ENCODE measurements around the gene IFITM2. TPM values are rescaled to one million over a fixed set of nuclear protein-coding genes. Genes with fewer than 3 reads are reported as not detected.
A peak's percentile ranks its signal among the peaks of the same experiment; 100 is the strongest.
"Not testable (repeated sequence)": the region's sequence is repeated elsewhere in the genome, so short reads cannot be mapped to it uniquely, and the experiment has no call there.

IFITM2 gene
- total and polyA plus RNA-seq, 2 donors (not counting 1 experiment from before 2014, with no cell fraction given), result 72.1 to 451 TPM

GRCh38 chr11:314554-314875 lies 6.9 kb downstream of the IFITM2 start:
- H3K36me3 ChIP-seq (replicated peaks in 1 of 2; ENCODE audit: control extremely low read depth in 1 of 2, control insufficient read depth in 1 of 2, extremely low read depth in 1 of 2, insufficient read depth in 2 of 2, low read length in 1 of 2); H4K20me1 ChIP-seq (ENCODE audit: control insufficient read depth, insufficient read depth, low read length, poor library complexity, severe bottlenecking); H3K27me3 Mint-ChIP-seq; H3K9me3 Mint-ChIP-seq (ENCODE audit: insufficient read depth); DNase-seq; CTCF ChIA-PET; ATAC-seq (ENCODE audit: low read depth); POLR2A ChIA-PET; intact Hi-C loops (cut with micrococcal nuclease); H3K27me3 ChIP-seq (replicated peaks in 1 of 4; ENCODE audit: control extremely low read depth in 1 of 4, control insufficient read depth in 3 of 4, insufficient read depth in 4 of 4, low read length in 3 of 4); H3K9me3 ChIP-seq (ENCODE audit: control extremely low read depth in 1 of 3, control insufficient read depth in 2 of 3, insufficient read depth in 1 of 3, low read length in 2 of 3): not testable (repeated sequence)
- Histone ChIP-seq H2AFZ (ENCODE audit: insufficient read depth, low read depth, low read length, poor library complexity, severe bottlenecking) (peak overlapping the region; percentile 69), H3K9ac (ENCODE audit: low read length) (peak overlapping the region; percentile 57), H3K4me2 (replicated peaks; ENCODE audit: low read depth, low read length, poor library complexity, severe bottlenecking) (peak overlapping the region; percentile 85), H3K27ac (ENCODE audit: low read length in 2 of 2) (peak overlapping the region; percentile 84 to 89), H3K79me2 (ENCODE audit: control insufficient read depth, insufficient read depth, low read length) (peaks cover 36% of the 10 kb centered on the region), H3K4me1 (ENCODE audit: control insufficient read depth in 2 of 2, insufficient read depth in 2 of 2, low read length in 2 of 2) (peaks cover 40 to 63% of the 10 kb centered on the region in 2 donors), H3K4me3 (ENCODE audit: control extremely low read depth in 1 of 5, extremely low read depth in 1 of 5, insufficient read depth in 1 of 5, low read depth in 2 of 5, low read length in 4 of 5) (peak overlapping the region in 4 of 5 experiments; percentile 44 to 65 (median 59))
- peak overlapping the region; percentile 94 for H3K27ac Mint-ChIP-seq
- no CpG with 5 or more reads among the region's 6 CpGs for WGBS (ENCODE audit: insufficient coverage)
- peak overlapping the region; percentile 93 for H3K4me3 Mint-ChIP-seq
- peaks cover 51% of the 10 kb centered on the region for H3K4me1 Mint-ChIP-seq

- Histone ChIP-seq H3K36me3 (replicated peaks in 1 of 2; ENCODE audit: control extremely low read depth in 1 of 2, control insufficient read depth in 1 of 2, extremely low read depth in 1 of 2, insufficient read depth in 2 of 2, low read length in 1 of 2) (peaks cover 0 to 2% of the 10 kb centered on the region in 2 experiments), H3K79me2 (ENCODE audit: control insufficient read depth, insufficient read depth, low read length) (peaks cover 38% of the 10 kb centered on the region), H3K27me3 (replicated peaks in 1 of 4; ENCODE audit: control extremely low read depth in 1 of 4, control insufficient read depth in 3 of 4, insufficient read depth in 4 of 4, low read length in 3 of 4) (no peaks in the 10 kb centered on the region), H3K9me3 (ENCODE audit: control extremely low read depth in 1 of 3, control insufficient read depth in 2 of 3, insufficient read depth in 1 of 3, low read length in 2 of 3) (no peaks in the 10 kb centered on the region), H3K4me1 (ENCODE audit: control insufficient read depth in 2 of 2, insufficient read depth in 2 of 2, low read length in 2 of 2) (peaks cover 38 to 61% of the 10 kb centered on the region in 2 donors), H3K27ac (ENCODE audit: low read length in 2 of 2) (peak overlapping the region in 1 of 2 donors; percentile 19), H3K4me3 (ENCODE audit: control extremely low read depth in 1 of 5, extremely low read depth in 1 of 5, insufficient read depth in 1 of 5, low read depth in 2 of 5, low read length in 4 of 5) (peak overlapping the region in 3 of 5 experiments; percentile 9 to 72 (median 60)), H4K20me1 (ENCODE audit: control insufficient read depth, insufficient read depth, low read length, poor library complexity, severe bottlenecking) (no peaks in the 10 kb centered on the region), H3K4me2 (replicated peaks; ENCODE audit: low read depth, low read length, poor library complexity, severe bottlenecking) (peak overlapping the region; percentile 85), H2AFZ (ENCODE audit: insufficient read depth, low read depth, low read length, poor library complexity, severe bottlenecking) (no peak overlapping the region), H3K9ac (ENCODE audit: low read length) (peak overlapping the region; percentile 57)
- Mint-ChIP-seq H3K9me3 (ENCODE audit: insufficient read depth) (no peaks in the 10 kb centered on the region), H3K27ac (peak overlapping the region; percentile 94), H3K4me3 (peak overlapping the region; percentile 93), H3K4me1 (peaks cover 52% of the 10 kb centered on the region), H3K27me3 (no peaks in the 10 kb centered on the region)
- WGBS (ENCODE audit: insufficient coverage), result 89% methylated on average over 8 of the region's 9 CpGs
- ChIA-PET CTCF (interaction anchor here (0.6 to 3.3 kb wide), 4 partner anchors 10 to 64 kb away, joined by 4 to 54 read pairs (median 8); partner anchors contain the start of gene IFITM2), POLR2A (interaction anchor here (0.8 to 1.1 kb wide), 2 partner anchors 47 to 64 kb away, joined by 3 to 4 read pairs; no protein-coding TSS in a partner anchor)
- intact Hi-C loops (cut with micrococcal nuclease), result no loop called here
- DNase-seq (no peak), ATAC-seq (ENCODE audit: low read depth) (no peak)
- TF ChIP-seq EZH2 (IDR thresholded peaks at IDR 0.05; ENCODE audit: borderline replicate concordance, insufficient read depth, low read depth, low read length, poor library complexity, severe bottlenecking) (no peak), CTCF (IDR thresholded peaks at IDR 0.05) (no peak)
Observed at GRCh38 chr11:315051-315481, 7.5 kb downstream of the IFITM2 start.

Data from B cell (primary cell).